SK-N-SH (cell line): ENCODE measurements around the gene ABCG1. TPM values are rescaled to one million over a fixed set of nuclear protein-coding genes. Genes with fewer than 3 reads are reported as not detected.
A peak's percentile ranks its signal among the peaks of the same experiment; 100 is the strongest.

Source experiments
- CTCF ChIA-PET: fragments of 300-600, 350-600 bp; formaldehyde crosslinking; extraction: SDS; loops from one replicate; lab custom pipeline; 2021; lab: Yijun Ruan, JAX
- POLR2A ChIA-PET: fragments of 350-600 bp; sonication (Branson Sonifier 250); formaldehyde crosslinking; extraction: SDS; loops from one replicate; lab custom pipeline; 2020; ENCODE audit warnings: antibody characterized with exemption, inconsistent platforms; lab: Yijun Ruan, JAX
- DNase-seq: peaks from one replicate; pipeline ENCODE4 v3.0.0; 2012
- H2AFZ ChIP-seq: fragments of 200-600 bp; sonication (generic); 2 replicates; pipeline ENCODE4 v1.8.1; 2016; ENCODE audit warnings: antibody characterized with exemption, mild to moderate bottlenecking, low read depth
- H3F3A ChIP-seq: fragments of 200-600 bp; sonication (generic); replicated peaks from 2 replicates; pipeline ENCODE3; 2016; ENCODE audit warnings: antibody characterized with exemption, mild to moderate bottlenecking; ENCODE audit not compliant: insufficient read depth
- H3K27ac ChIP-seq, 2 experiments: fragments of 200-500 bp in 1 of 2; fragments of 200-600 bp in 1 of 2; sonication (Bioruptor generic) in 1 of 2; sonication (generic), shearing (Covaris generic) in 1 of 2; 2 replicates each; pipeline versions ENCODE4 v1.5.1 to v1.6.1; 2014 to 2016; ENCODE audit warnings: low read depth in 2 of 2, inconsistent platforms in 1 of 2, low read length in 1 of 2, mild to moderate bottlenecking in 1 of 2, mixed read lengths in 1 of 2
- H3K27me3 ChIP-seq: fragments of 200-600 bp; sonication (generic), shearing (Covaris generic); 2 replicates; pipeline ENCODE4 v1.6.1; 2016; ENCODE audit warnings: mixed run types; ENCODE audit not compliant: insufficient read depth
- H3K36me3 ChIP-seq, 2 experiments: fragments of 200-500 bp in 1 of 2; fragments of 200-600 bp in 1 of 2; sonication (Bioruptor generic) in 1 of 2; sonication (generic) in 1 of 2; replicated peaks in 1 of 2; 2 replicates each; pipeline versions ENCODE3 to v1.5.1; 2014 to 2016; ENCODE audit warnings: low read length in 1 of 2, mild to moderate bottlenecking in 1 of 2; ENCODE audit not compliant: insufficient read depth in 2 of 2, control insufficient read depth in 1 of 2
- H3K4me1 ChIP-seq, 2 experiments: fragments of 200-500 bp in 1 of 2; fragments of 200-600 bp in 1 of 2; sonication (Bioruptor generic) in 1 of 2; sonication (generic), shearing (Covaris generic) in 1 of 2; 2 replicates each; pipeline versions ENCODE4 v1.5.1 to v1.6.1; 2014 to 2016; ENCODE audit warnings: low read depth in 1 of 2, low read length in 1 of 2, mixed run types in 1 of 2; ENCODE audit not compliant: insufficient read depth in 2 of 2, control insufficient read depth in 1 of 2
- H3K4me2 ChIP-seq: fragments of 200-600 bp; sonication (generic), shearing (Covaris generic); 2 replicates; pipeline ENCODE4 v1.6.1; 2017; ENCODE audit warnings: mixed run types
- H3K4me3 ChIP-seq, 2 experiments: fragments of 200-500 bp in 1 of 2; fragments of 200-600 bp in 1 of 2; sonication (Bioruptor generic) in 1 of 2; sonication (generic), shearing (Covaris generic) in 1 of 2; 2 replicates each; pipeline versions ENCODE4 v1.5.1 to v1.8.1; 2014 to 2016; ENCODE audit warnings: low read depth in 2 of 2, inconsistent platforms in 1 of 2, low read length in 1 of 2, mild to moderate bottlenecking in 1 of 2, mixed read lengths in 1 of 2, moderate library complexity in 1 of 2
- H3K79me2 ChIP-seq: fragments of 200-600 bp; sonication (generic); 2 replicates; pipeline ENCODE4 v1.8.1; 2017; ENCODE audit warnings: mild to moderate bottlenecking; ENCODE audit not compliant: insufficient read depth
- H3K9ac ChIP-seq: fragments of 200-600 bp; sonication (generic); 2 replicates; pipeline ENCODE4 v1.6.1; 2017; ENCODE audit warnings: mixed run types
- H3K9me2 ChIP-seq: fragments of 200-600 bp; sonication (generic); 2 replicates; pipeline ENCODE4 v1.6.1; 2017; ENCODE audit warnings: mixed run types
- H3K9me3 ChIP-seq: fragments of 200-600 bp; sonication (generic); 2 replicates; pipeline ENCODE4 v1.6.1; 2017; ENCODE audit warnings: mixed run types, mild to moderate bottlenecking, moderate library complexity
- H4K20me1 ChIP-seq: fragments of 200-600 bp; sonication (generic); 2 replicates; pipeline ENCODE4 v1.6.1; 2017; ENCODE audit warnings: mild to moderate bottlenecking, mixed run types; ENCODE audit not compliant: insufficient read depth
- CHD2 ChIP-seq: fragments of 150-350 bp; IDR thresholded peaks from 2 replicates; pipeline ENCODE4 v1.6.1; 2018; ENCODE audit warnings: low read length; ENCODE audit not compliant: partially characterized antibody
- ELF1 ChIP-seq: IDR thresholded peaks from 2 replicates; pipeline ENCODE4 v1.4.0; 2012
- EP300 ChIP-seq, 2 experiments: IDR thresholded peaks; 2 replicates each; pipeline versions ENCODE4 v1.4.0 to v1.6.1; 2012; ENCODE audit warnings: borderline replicate concordance in 1 of 2, low read depth in 1 of 2, low read length in 1 of 2
- EZH2phosphoT487 ChIP-seq: fragments of 200-600 bp; sonication (generic); IDR thresholded peaks from 2 replicates; pipeline ENCODE4 v1.6.1; 2017; ENCODE audit warnings: low read depth, mixed run types, mild to moderate bottlenecking, antibody characterized with exemption, moderate library complexity, borderline replicate concordance
- FOSL2 ChIP-seq: IDR thresholded peaks from 2 replicates; pipeline ENCODE4 v1.4.0; 2012; ENCODE audit warnings: low read depth, mild to moderate bottlenecking, moderate library complexity, borderline replicate concordance
- JUND ChIP-seq: IDR thresholded peaks from 2 replicates; pipeline ENCODE4 v1.4.0; 2012
- MEF2A ChIP-seq: IDR thresholded peaks from 2 replicates; pipeline ENCODE4 v1.4.0; 2012; ENCODE audit warnings: low read depth, borderline replicate concordance
- MXI1 ChIP-seq: IDR thresholded peaks from 2 replicates; pipeline ENCODE4 v1.6.1; 2012; ENCODE audit warnings: mild to moderate bottlenecking, low read depth, low read length, improper control_type of control experiment
- NFIC ChIP-seq: IDR thresholded peaks from 2 replicates; pipeline ENCODE4 v1.4.0; 2012; ENCODE audit warnings: borderline replicate concordance
- RFX5 ChIP-seq: IDR thresholded peaks from 2 replicates; pipeline ENCODE4 v1.6.1; 2012; ENCODE audit warnings: mild to moderate bottlenecking, improper control_type of control experiment, low read length
- RXRA ChIP-seq: IDR thresholded peaks from 2 replicates; pipeline ENCODE4 v1.4.0; 2012; ENCODE audit warnings: low read depth, mild to moderate bottlenecking, borderline replicate concordance
- SIN3A ChIP-seq: IDR thresholded peaks from 2 replicates; pipeline ENCODE4 v1.6.1; 2012; ENCODE audit warnings: low read depth, mild to moderate bottlenecking, low read length, moderate library complexity, borderline replicate concordance
- WGBS: methylation state at CpG from one replicate; pipeline ENCODE4 v1.1.6; 2017; ENCODE audit warnings: low lambda C conversion rate; 5-methylcytosine and 5-hydroxymethylcytosine counted together
- polyA plus RNA-seq, 3 experiments: library from polyadenylated mRNA; depleted of rRNA; stranded (reverse); fragments of >200 nt; gene quantifications; 2 replicates each; pipeline ENCODE4 v1.2.3, GENCODE V29; 2012
- TF ChIP-seq, protein P1 (sequence below): IDR thresholded peaks from 2 replicates; pipeline ENCODE4 v1.6.1; 2012; ENCODE audit warnings: mild to moderate bottlenecking, low read depth, low read length, moderate library complexity
- TF ChIP-seq, protein P2 (sequence below): IDR thresholded peaks from 2 replicates; pipeline ENCODE4 v1.4.0; 2012; ENCODE audit warnings: low read depth
- TF ChIP-seq, protein P3 (sequence below): IDR thresholded peaks from 2 replicates; pipeline ENCODE4; 2012
- TF ChIP-seq, protein P4 (sequence below): IDR thresholded peaks from 2 replicates; pipeline ENCODE4 v1.4.0; 2012; ENCODE audit warnings: low read depth, borderline replicate concordance
- TF ChIP-seq, protein P5 (sequence below): fragments of 150-350 bp; IDR thresholded peaks from 2 replicates; pipeline ENCODE4 v1.6.1; 2017; ENCODE audit warnings: antibody characterized with exemption, low read length, low read depth, borderline replicate concordance

The ABCG1 gene
- polyA plus RNA-seq, 1 of the 3 experiments (the other 2 are of a cell fraction), result 0.07 TPM

DNA sequence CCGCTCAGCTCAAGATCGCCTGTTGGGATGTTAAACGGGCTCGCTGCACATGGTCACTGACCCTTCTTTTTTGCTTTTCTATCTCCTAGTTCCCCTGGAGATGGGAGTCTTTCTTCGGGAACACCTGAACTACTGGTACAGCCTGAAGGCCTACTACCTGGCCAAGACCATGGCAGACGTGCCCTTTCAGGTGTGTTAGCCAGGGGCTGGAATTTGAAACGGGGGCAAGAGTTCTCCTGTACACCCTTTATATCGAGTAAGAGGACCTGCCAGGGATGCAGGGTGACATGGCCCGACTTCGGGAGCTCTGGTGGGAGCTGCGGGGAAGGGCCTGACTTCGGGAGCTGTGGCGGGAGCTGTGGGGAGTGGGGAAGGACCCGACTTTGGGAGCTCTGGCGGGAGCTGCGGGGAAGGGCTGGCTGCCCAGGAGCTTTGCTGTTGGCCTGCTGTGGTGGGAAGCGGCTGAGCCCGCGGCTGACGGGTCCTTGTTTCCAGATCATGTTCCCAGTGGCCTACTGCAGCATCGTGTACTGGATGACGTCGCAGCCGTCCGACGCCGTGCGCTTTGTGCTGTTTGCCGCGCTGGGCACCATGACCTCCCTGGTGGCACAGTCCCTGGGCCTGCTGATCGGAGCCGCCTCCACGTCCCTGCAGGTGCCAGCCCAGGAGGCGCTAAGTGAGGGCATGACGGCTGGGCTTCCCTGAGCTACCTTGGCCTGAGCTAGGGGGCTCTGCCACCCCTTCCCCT lies 72.2 kb downstream of the ABCG1 start:
- no peaks in the 10 kb centered on the region for H3K9me2 ChIP-seq
- no peaks in the 10 kb centered on the region for H3K27me3 ChIP-seq
- H3F3A ChIP-seq, result no peaks in the 10 kb centered on the region
- H2AFZ ChIP-seq, result no peak overlapping the region
- POLR2A ChIA-PET, result no interaction called here
- no peaks in the 10 kb centered on the region for H3K36me3 ChIP-seq
- H4K20me1 ChIP-seq, result no peaks in the 10 kb centered on the region
- TF ChIP-seq JUND (no peak), CHD2 (no peak), MXI1 (no peak)
- TF ChIP-seq, all 33 proteins: peak for 0
- Histone ChIP-seq H3K27ac (no peak overlapping the region), H3K4me3 (no peak overlapping the region), H3K4me1 (no peaks in the 10 kb centered on the region), H3K4me2 (no peak overlapping the region), H3K79me2 (no peaks in the 10 kb centered on the region), H3K9me3 (no peaks in the 10 kb centered on the region), H3K9ac (no peak overlapping the region)
- 66% methylated on average over 16 of the region's 35 CpGs for WGBS
- no peak for DNase-seq
- CTCF ChIA-PET, result interaction anchor here (1.2 to 2.6 kb wide), 3 partner anchors 19 to 146 kb away, joined by 3 to 10 read pairs (median 4); no protein-coding TSS in a partner anchor

DNA sequence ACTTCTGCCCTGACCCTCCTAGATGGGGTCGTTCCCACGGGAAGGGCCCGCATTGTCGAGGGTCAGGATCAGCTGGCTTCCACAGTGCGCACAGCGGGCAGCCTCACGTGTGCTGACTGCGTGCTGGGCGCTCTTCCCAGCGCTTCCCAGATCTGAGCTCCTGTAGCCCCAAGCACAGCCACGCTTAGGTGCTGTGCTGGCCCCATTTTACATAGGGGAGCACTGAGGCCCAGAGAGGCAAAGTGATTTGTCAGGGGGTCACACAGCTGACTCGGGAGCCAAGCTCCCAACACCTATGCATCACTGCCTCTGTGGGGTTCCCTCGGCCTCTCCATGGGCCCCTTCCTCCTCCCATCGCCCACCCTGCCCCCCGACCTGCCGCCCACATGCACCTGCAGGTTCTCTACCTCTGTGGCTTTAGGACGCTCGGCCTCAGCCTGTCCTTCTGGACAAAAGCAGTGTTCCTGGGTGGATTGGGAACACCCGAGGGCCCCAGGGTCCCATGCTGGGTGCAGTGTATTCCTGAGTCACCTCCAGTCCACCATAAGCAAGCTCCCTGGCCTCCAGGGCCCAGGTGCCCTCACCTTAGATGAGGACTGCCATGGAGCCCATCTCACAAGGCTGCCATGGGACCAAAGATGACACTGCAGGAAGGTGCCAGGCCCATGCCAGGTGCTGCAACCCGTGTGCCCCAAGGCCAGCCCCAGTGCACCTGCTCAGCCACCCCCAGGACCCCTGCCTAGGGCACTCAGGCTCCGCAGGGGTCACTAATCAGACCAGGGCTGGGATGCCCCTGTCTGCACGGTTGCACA lies 73.0 kb downstream of the ABCG1 start:
- H3K27me3 ChIP-seq, result no peaks in the 10 kb centered on the region
- CTCF ChIA-PET, result interaction anchor here (1.2 to 2.6 kb wide), 2 partner anchors 18 to 146 kb away, joined by 3 to 10 read pairs; no protein-coding TSS in a partner anchor
- peak; percentile 47 for DNase-seq
- WGBS, result 67% methylated on average over 10 of the region's 22 CpGs
- no peak overlapping the region for H3K4me2 ChIP-seq
- no peak overlapping the region for H3K4me3 ChIP-seq
- no peak overlapping the region for H2AFZ ChIP-seq
- H3K27ac ChIP-seq, result no peak overlapping the region
- H4K20me1 ChIP-seq, result no peaks in the 10 kb centered on the region
- H3K9ac ChIP-seq, result no peak overlapping the region
- H3K9me3 ChIP-seq, result no peaks in the 10 kb centered on the region
- no peaks in the 10 kb centered on the region for H3K79me2 ChIP-seq
- H3K9me2 ChIP-seq, result no peaks in the 10 kb centered on the region
- no peaks in the 10 kb centered on the region for H3K4me1 ChIP-seq
- POLR2A ChIA-PET, result no interaction called here
- no peaks in the 10 kb centered on the region for H3F3A ChIP-seq
- no peaks in the 10 kb centered on the region for H3K36me3 ChIP-seq
- TF ChIP-seq RXRA, result no peak
- TF ChIP-seq EP300 (IDR thresholded peaks at IDR 0.05; ENCODE audit: borderline replicate concordance in 1 of 2, low read depth in 1 of 2, low read length in 1 of 2), result no peak
- no peak for TF ChIP-seq NFIC
- TF ChIP-seq, protein P1, sequence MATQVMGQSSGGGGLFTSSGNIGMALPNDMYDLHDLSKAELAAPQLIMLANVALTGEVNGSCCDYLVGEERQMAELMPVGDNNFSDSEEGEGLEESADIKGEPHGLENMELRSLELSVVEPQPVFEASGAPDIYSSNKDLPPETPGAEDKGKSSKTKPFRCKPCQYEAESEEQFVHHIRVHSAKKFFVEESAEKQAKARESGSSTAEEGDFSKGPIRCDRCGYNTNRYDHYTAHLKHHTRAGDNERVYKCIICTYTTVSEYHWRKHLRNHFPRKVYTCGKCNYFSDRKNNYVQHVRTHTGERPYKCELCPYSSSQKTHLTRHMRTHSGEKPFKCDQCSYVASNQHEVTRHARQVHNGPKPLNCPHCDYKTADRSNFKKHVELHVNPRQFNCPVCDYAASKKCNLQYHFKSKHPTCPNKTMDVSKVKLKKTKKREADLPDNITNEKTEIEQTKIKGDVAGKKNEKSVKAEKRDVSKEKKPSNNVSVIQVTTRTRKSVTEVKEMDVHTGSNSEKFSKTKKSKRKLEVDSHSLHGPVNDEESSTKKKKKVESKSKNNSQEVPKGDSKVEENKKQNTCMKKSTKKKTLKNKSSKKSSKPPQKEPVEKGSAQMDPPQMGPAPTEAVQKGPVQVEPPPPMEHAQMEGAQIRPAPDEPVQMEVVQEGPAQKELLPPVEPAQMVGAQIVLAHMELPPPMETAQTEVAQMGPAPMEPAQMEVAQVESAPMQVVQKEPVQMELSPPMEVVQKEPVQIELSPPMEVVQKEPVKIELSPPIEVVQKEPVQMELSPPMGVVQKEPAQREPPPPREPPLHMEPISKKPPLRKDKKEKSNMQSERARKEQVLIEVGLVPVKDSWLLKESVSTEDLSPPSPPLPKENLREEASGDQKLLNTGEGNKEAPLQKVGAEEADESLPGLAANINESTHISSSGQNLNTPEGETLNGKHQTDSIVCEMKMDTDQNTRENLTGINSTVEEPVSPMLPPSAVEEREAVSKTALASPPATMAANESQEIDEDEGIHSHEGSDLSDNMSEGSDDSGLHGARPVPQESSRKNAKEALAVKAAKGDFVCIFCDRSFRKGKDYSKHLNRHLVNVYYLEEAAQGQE, result no peak
- TF ChIP-seq, protein P2, sequence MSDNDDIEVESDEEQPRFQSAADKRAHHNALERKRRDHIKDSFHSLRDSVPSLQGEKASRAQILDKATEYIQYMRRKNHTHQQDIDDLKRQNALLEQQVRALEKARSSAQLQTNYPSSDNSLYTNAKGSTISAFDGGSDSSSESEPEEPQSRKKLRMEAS, result no peak
- TF ChIP-seq FOSL2, result no peak
- TF ChIP-seq MEF2A, result no peak
- TF ChIP-seq ELF1, result no peak
- TF ChIP-seq EZH2phosphoT487, result no peak
- TF ChIP-seq, protein P3, sequence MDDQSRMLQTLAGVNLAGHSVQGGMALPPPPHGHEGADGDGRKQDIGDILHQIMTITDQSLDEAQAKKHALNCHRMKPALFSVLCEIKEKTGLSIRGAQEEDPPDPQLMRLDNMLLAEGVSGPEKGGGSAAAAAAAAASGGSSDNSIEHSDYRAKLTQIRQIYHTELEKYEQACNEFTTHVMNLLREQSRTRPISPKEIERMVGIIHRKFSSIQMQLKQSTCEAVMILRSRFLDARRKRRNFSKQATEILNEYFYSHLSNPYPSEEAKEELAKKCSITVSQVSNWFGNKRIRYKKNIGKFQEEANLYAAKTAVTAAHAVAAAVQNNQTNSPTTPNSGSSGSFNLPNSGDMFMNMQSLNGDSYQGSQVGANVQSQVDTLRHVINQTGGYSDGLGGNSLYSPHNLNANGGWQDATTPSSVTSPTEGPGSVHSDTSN, result no peak
- TF ChIP-seq, protein P4, sequence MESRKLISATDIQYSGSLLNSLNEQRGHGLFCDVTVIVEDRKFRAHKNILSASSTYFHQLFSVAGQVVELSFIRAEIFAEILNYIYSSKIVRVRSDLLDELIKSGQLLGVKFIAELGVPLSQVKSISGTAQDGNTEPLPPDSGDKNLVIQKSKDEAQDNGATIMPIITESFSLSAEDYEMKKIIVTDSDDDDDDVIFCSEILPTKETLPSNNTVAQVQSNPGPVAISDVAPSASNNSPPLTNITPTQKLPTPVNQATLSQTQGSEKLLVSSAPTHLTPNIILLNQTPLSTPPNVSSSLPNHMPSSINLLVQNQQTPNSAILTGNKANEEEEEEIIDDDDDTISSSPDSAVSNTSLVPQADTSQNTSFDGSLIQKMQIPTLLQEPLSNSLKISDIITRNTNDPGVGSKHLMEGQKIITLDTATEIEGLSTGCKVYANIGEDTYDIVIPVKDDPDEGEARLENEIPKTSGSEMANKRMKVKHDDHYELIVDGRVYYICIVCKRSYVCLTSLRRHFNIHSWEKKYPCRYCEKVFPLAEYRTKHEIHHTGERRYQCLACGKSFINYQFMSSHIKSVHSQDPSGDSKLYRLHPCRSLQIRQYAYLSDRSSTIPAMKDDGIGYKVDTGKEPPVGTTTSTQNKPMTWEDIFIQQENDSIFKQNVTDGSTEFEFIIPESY, result no peak
- no peak for TF ChIP-seq MXI1
- TF ChIP-seq RFX5, result no peak
- TF ChIP-seq, protein P5, sequence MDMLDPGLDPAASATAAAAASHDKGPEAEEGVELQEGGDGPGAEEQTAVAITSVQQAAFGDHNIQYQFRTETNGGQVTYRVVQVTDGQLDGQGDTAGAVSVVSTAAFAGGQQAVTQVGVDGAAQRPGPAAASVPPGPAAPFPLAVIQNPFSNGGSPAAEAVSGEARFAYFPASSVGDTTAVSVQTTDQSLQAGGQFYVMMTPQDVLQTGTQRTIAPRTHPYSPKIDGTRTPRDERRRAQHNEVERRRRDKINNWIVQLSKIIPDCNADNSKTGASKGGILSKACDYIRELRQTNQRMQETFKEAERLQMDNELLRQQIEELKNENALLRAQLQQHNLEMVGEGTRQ, result no peak
- no peak for TF ChIP-seq SIN3A
